Suprapubic skin (tissue), 3 donors: ENCODE measurements around the gene ARHGEF12.

Source experiments
- CTCF ChIP-seq, 2 donors: fragments of 200-600 bp in 1 of 2; fragments of 450-650 bp in 1 of 2; sonication (generic) in 1 of 2; IDR thresholded peaks; one replicate each; pipeline ENCODE4 v1.5.1; 2016 to 2019; ENCODE audit warnings: antibody characterized with exemption in 2 of 2, mild to moderate bottlenecking in 1 of 2, moderate library complexity in 1 of 2
- EP300 ChIP-seq: sonication (generic); formaldehyde crosslinking; IDR thresholded peaks from one replicate; pipeline ENCODE4 v1.6.1; 2017; ENCODE audit warnings: antibody characterized with exemption
- POLR2A ChIP-seq, 2 donors: fragments of 450-650 bp; IDR thresholded peaks; one replicate each; pipeline ENCODE4 v1.6.1; 2017; ENCODE audit warnings: antibody characterized with exemption in 2 of 2, mild to moderate bottlenecking in 2 of 2, moderate library complexity in 2 of 2

- TF ChIP-seq CTCF (IDR thresholded peaks at IDR 0.05) (no peak), POLR2A (IDR thresholded peaks at IDR 0.05) (no peak), EP300 (no peak)
These were observed 40.5 kb downstream of the ARHGEF12 start for GRCh38 chr11:120376547-120377182.
